GM12878 (cell line): ENCODE measurements around the gene CTCFL. TPM values are rescaled to one million over a fixed set of nuclear protein-coding genes. Genes with fewer than 3 reads are reported as not detected.

Experiments
- ATAC-seq: fragments of 200-7000 bp; cut with Tn5 transposase; 3 replicates; pipeline ENCODE4 v1.9.1; 2020; ENCODE audit warnings: mild to moderate bottlenecking, moderate library complexity
- BruUV-seq: library from RNA; stranded (reverse); fragments of 400-500 nt; replicated peaks from 2 replicates; lab custom pipeline; 2021; lab: Mats Ljungman, UMichigan
- CTCF ChIA-PET: fragments of 300-600 bp; sonication (Branson Sonifier 250); formaldehyde crosslinking; extraction: SDS; loops from one replicate; lab custom pipeline; 2021; ENCODE audit warnings: inconsistent platforms; lab: Yijun Ruan, JAX
- POLR2A ChIA-PET: fragments of 350-600 bp; formaldehyde crosslinking; extraction: SDS; loops from one replicate; lab custom pipeline; 2021; ENCODE audit warnings: inconsistent platforms; lab: Charles Lee
- RAD21 ChIA-PET: fragments of 300-600 bp; sonication (Branson Sonifier 250); formaldehyde crosslinking; loops from one replicate; lab custom pipeline; 2023; ENCODE audit warnings: antibody characterized with exemption; ENCODE audit not compliant: unreplicated experiment; lab: Charles Lee
- SMC1A ChIA-PET: fragments of 300-600 bp; sonication (Branson Sonifier 250); formaldehyde crosslinking; loops from one replicate; lab custom pipeline; 2023; ENCODE audit not compliant: unreplicated experiment, uncharacterized antibody; lab: Charles Lee
- DNase-seq: peaks from one replicate; pipeline ENCODE4 v3.0.0-alpha.2; 2011; ENCODE audit warnings: low read depth, low spot score
- FAIRE-seq: peaks from 3 replicates; lab custom pipeline; 2011; peaks lifted over from hg19 to GRCh38; lab: Jason Lieb, UNC
- H2AFZ ChIP-seq: 2 replicates; pipeline ENCODE4 v1.6.0; 2011; ENCODE audit warnings: low read depth, low read length, control low read depth; ENCODE audit not compliant: control insufficient read depth
- H3K27ac ChIP-seq: 2 replicates; pipeline ENCODE4 v1.5.1; 2011; ENCODE audit warnings: control low read depth; ENCODE audit not compliant: control insufficient read depth, insufficient read depth
- H3K27me3 ChIP-seq, 2 experiments: replicated peaks in 1 of 2; 2 replicates each; pipeline versions ENCODE4 v1.6.0 to v1.6.1; 2011; ENCODE audit warnings: low read length in 1 of 2; ENCODE audit not compliant: control insufficient read depth in 2 of 2, insufficient read depth in 2 of 2
- H3K36me3 ChIP-seq, 2 experiments: 2 replicates each; pipeline ENCODE4 v1.5.1; 2011; ENCODE audit warnings: low read length in 1 of 2; ENCODE audit not compliant: control insufficient read depth in 2 of 2, insufficient read depth in 2 of 2
- H3K4me1 ChIP-seq: 2 replicates; pipeline ENCODE4 v1.6.1; 2011; ENCODE audit warnings: mild to moderate bottlenecking, low read length, moderate library complexity, mixed read lengths; ENCODE audit not compliant: control insufficient read depth, insufficient read depth
- H3K4me2 ChIP-seq: 2 replicates; pipeline ENCODE4 v1.6.0; 2011; ENCODE audit warnings: control low read depth; ENCODE audit not compliant: control insufficient read depth, insufficient read depth
- H3K4me3 ChIP-seq: fragments of 200-600 bp; sonication (generic); 2 replicates; pipeline ENCODE4 v1.5.1; 2016
- H3K79me2 ChIP-seq: 2 replicates; pipeline ENCODE4 v1.6.0; 2011; ENCODE audit warnings: low read length; ENCODE audit not compliant: control insufficient read depth, insufficient read depth
- H3K9ac ChIP-seq: 2 replicates; pipeline ENCODE4 v1.8.0; 2011; ENCODE audit warnings: low read length, control low read depth, mixed read lengths; ENCODE audit not compliant: control insufficient read depth, insufficient read depth
- H3K9me3 ChIP-seq: replicated peaks from 3 replicates; pipeline ENCODE4 v1.5.1; 2011; ENCODE audit warnings: mild to moderate bottlenecking, low read length; ENCODE audit not compliant: control insufficient read depth, insufficient read depth
- H4K20me1 ChIP-seq: 2 replicates; pipeline ENCODE4 v1.6.0; 2011; ENCODE audit not compliant: control insufficient read depth, insufficient read depth
- ATF2 ChIP-seq: IDR thresholded peaks from 2 replicates; pipeline ENCODE4 v1.6.1; 2012; ENCODE audit warnings: low read length, inconsistent platforms
- ATF7 ChIP-seq: fragments of 450-650 bp; IDR thresholded peaks from 2 replicates; pipeline ENCODE4 v1.6.1; 2016; ENCODE audit warnings: low read depth, mild to moderate bottlenecking
- BHLHE40 ChIP-seq, 2 experiments: fragments of 450-650 bp in 1 of 2; IDR thresholded peaks; 2 replicates each; pipeline ENCODE4 v1.6.1; 2011 to 2017; ENCODE audit warnings: low read depth in 2 of 2, borderline replicate concordance in 1 of 2, improper control_type of control experiment in 1 of 2, low read length in 1 of 2, mild to moderate bottlenecking in 1 of 2
- CBFB ChIP-seq: IDR thresholded peaks from 2 replicates; pipeline ENCODE4 v1.6.1; 2016; ENCODE audit warnings: antibody characterized with exemption, low read depth
- CBX5 ChIP-seq: sonication (generic); IDR thresholded peaks from 2 replicates; pipeline ENCODE4 v1.6.1; 2016; ENCODE audit warnings: low read depth, moderate library complexity, mild to moderate bottlenecking, inconsistent platforms
- EP300 ChIP-seq, 2 experiments: fragments of 150-350 bp in 1 of 2; IDR thresholded peaks; 2 replicates each; pipeline ENCODE4 v1.6.1; 2011 to 2012; ENCODE audit warnings: low read depth in 2 of 2, low read length in 2 of 2, borderline replicate concordance in 1 of 2, improper control_type of control experiment in 1 of 2, inconsistent platforms in 1 of 2; ENCODE audit not compliant: control insufficient read depth in 1 of 2
- FOXM1 ChIP-seq: IDR thresholded peaks from 2 replicates; pipeline ENCODE4 v1.6.1; 2012; ENCODE audit warnings: low read depth, mild to moderate bottlenecking, inconsistent platforms, low read length, moderate library complexity
- HCFC1 ChIP-seq: fragments of 150-350 bp; IDR thresholded peaks from 2 replicates; pipeline ENCODE4 v1.6.1; 2014; ENCODE audit warnings: low read length
- MEF2B ChIP-seq: fragments of 450-650 bp; IDR thresholded peaks from 2 replicates; pipeline ENCODE4 v1.6.1; 2018; ENCODE audit warnings: mild to moderate bottlenecking, moderate library complexity; ENCODE audit not compliant: partially characterized antibody, poor library complexity, severe bottlenecking
- MTA3 ChIP-seq: IDR thresholded peaks from 2 replicates; pipeline ENCODE4 v1.6.1; 2012; ENCODE audit warnings: low read length, inconsistent platforms, borderline replicate concordance
- MYB ChIP-seq: fragments of 150-350 bp; IDR thresholded peaks from 2 replicates; pipeline ENCODE4 v1.6.1; 2014; ENCODE audit warnings: mild to moderate bottlenecking, low read depth, low read length, borderline replicate concordance
- NFIC ChIP-seq: IDR thresholded peaks from 2 replicates; pipeline ENCODE4 v1.6.1; 2012; ENCODE audit warnings: low read depth, mild to moderate bottlenecking, inconsistent platforms, low read length, moderate library complexity
- NFXL1 ChIP-seq: fragments of 450-650 bp; IDR thresholded peaks from 2 replicates; pipeline ENCODE4 v1.6.1; 2017; ENCODE audit warnings: antibody characterized with exemption, mild to moderate bottlenecking, borderline replicate concordance
- NR2C1 ChIP-seq: fragments of 450-650 bp; IDR thresholded peaks from 2 replicates; pipeline ENCODE4 v1.6.1; 2017; ENCODE audit warnings: antibody characterized with exemption, mild to moderate bottlenecking, moderate library complexity
- PKNOX1 ChIP-seq: fragments of 450-650 bp; IDR thresholded peaks from 2 replicates; pipeline ENCODE4 v1.6.1; 2016; ENCODE audit warnings: mild to moderate bottlenecking
- PML ChIP-seq: IDR thresholded peaks from 2 replicates; pipeline ENCODE4 v1.6.1; 2012; ENCODE audit warnings: low read length, inconsistent platforms
- POLR2A ChIP-seq: IDR thresholded peaks from 2 replicates; pipeline ENCODE4 v1.6.1; 2011; ENCODE audit warnings: low read depth, mild to moderate bottlenecking, low read length
- POLR2AphosphoS5 ChIP-seq: IDR thresholded peaks from 2 replicates; pipeline ENCODE4 v1.6.1; 2011; ENCODE audit warnings: mild to moderate bottlenecking, low read length, inconsistent platforms
- RAD51 ChIP-seq: fragments of 450-650 bp; IDR thresholded peaks from 2 replicates; pipeline ENCODE4 v1.6.1; 2016; ENCODE audit warnings: moderate library complexity, mild to moderate bottlenecking, inconsistent platforms
- RUNX3 ChIP-seq: IDR thresholded peaks from 2 replicates; pipeline ENCODE4 v1.6.1; 2012; ENCODE audit warnings: low read length, inconsistent platforms
- SP1 ChIP-seq: IDR thresholded peaks from one replicate; pipeline ENCODE4 v1.6.1; 2011; ENCODE audit warnings: low read depth, low read length
- TCF3 ChIP-seq: IDR thresholded peaks from 2 replicates; pipeline ENCODE4 v1.6.1; 2012; ENCODE audit warnings: low read depth, mild to moderate bottlenecking, low read length, borderline replicate concordance; ENCODE audit not compliant: insufficient read depth
- ZNF217 ChIP-seq: fragments of 450-650 bp; IDR thresholded peaks from 2 replicates; pipeline ENCODE4 v1.6.1; 2017; ENCODE audit warnings: antibody characterized with exemption, mild to moderate bottlenecking
- ZNF274 ChIP-seq: IDR thresholded peaks from one replicate; pipeline ENCODE4 v1.8.0; 2011; ENCODE audit not compliant: insufficient read length, insufficient read depth
- WGBS: methylation state at CpG from one replicate; pipeline ENCODE4 v1.1.6; 2016; ENCODE audit warnings: low lambda C conversion rate; ENCODE audit not compliant: insufficient replicate concordance, insufficient coverage; ENCODE audit errors: missing lambda C conversion rate; 5-methylcytosine and 5-hydroxymethylcytosine counted together
- in situ Hi-C: fragments of 300-500 bp; cut with MboI; formaldehyde crosslinking; loops from 9 replicates; pipeline ENCODE4 v1.14.3; 2018; ENCODE audit warnings: mixed read lengths
- intact Hi-C: fragments of 100-400 bp; cut with micrococcal nuclease; formaldehyde crosslinking; loops from one replicate; pipeline ENCODE4 v1.14.2; 2022; ENCODE audit not compliant: unreplicated experiment
- polyA plus RNA-seq, 11 experiments: library from polyadenylated mRNA; depleted of rRNA in 4 of 11; unstranded in 6 of 11; stranded (reverse) in 5 of 11; fragments of >200 nt; fragmentation: Nextera tagmentation in 4 of 11; fragmentation: Illumina TruSeq in 1 of 11; extraction: Ambion mirVana in 4 of 11; extraction: Trizol in 1 of 11; gene quantifications; 1 replicate in 1 of 11; 2 replicates in 10 of 11; pipeline versions ENCODE4 v1.2.1 to v1.2.3, GENCODE V29; 2011 to 2016; ENCODE audit warnings: inconsistent platforms in 2 of 11, missing spikeins in 2 of 11, low read depth in 1 of 11
- total RNA-seq, 4 experiments: library from RNA; depleted of rRNA in 3 of 4; stranded (reverse); fragments of >200 nt in 3 of 4; fragmentation: Illumina TruSeq in 1 of 4; extraction: Trizol in 1 of 4; gene quantifications; 2 replicates each; pipeline versions ENCODE4 v1.2.1 to v1.2.3, GENCODE V29; 2013 to 2021

CTCFL gene
- total and polyA plus RNA-seq, 10 of the 15 experiments (the other 5 are each of a cell fraction or from before 2014, with no cell fraction given): 0.06 to 0.20 (median 0.11) TPM; not detected in 4

GRCh38 chr20:57476084-57476526 is 48.8 kb downstream of the CTCFL start:
- peaks cover 1% of the 10 kb centered on the region; the same call in 1 of the 3 replicates for H3K9me3 ChIP-seq
- ChIA-PET POLR2A (interaction anchor here (1.0 to 4.0 kb wide), 3 partner anchors 75 to 84 kb away, joined by 3 to 20 read pairs (median 4); no protein-coding TSS in a partner anchor), RAD21 (interaction anchor here (0.9 to 2.7 kb wide), 2 partner anchors 9 to 17 kb away, joined by 3 to 9 read pairs; no protein-coding TSS in a partner anchor), CTCF (interaction anchor here (1.2 to 4.8 kb wide), 4 partner anchors 9 to 87 kb away, joined by 3 to 28 read pairs (median 6); no protein-coding TSS in a partner anchor), SMC1A (interaction anchor here (1.0 to 4.7 kb wide), 7 partner anchors 8 to 84 kb away, joined by 3 to 22 read pairs (median 4); no protein-coding TSS in a partner anchor)
- H3K36me3 ChIP-seq: no peaks in the 10 kb centered on the region
- peak overlapping the region; percentile 54 for H3K27ac ChIP-seq
- peak overlapping the region; percentile 5; the same call in 1 of the 2 replicates for H2AFZ ChIP-seq
- H4K20me1 ChIP-seq: no peaks in the 10 kb centered on the region
- H3K79me2 ChIP-seq: no peaks in the 10 kb centered on the region
- peak; percentile 58 for ATAC-seq
- BruUV-seq: no TSS peak
- intact Hi-C loops (no loop called here), in situ Hi-C loops (loop anchor here (10.0 kb wide), 1 partner anchor 979 kb away; no protein-coding TSS in a partner anchor)
- H3K9ac ChIP-seq: peak overlapping the region; percentile 11; the same call in 1 of the 2 replicates
- WGBS: 1% methylated on average over 6 of the region's 6 CpGs
- peak; percentile 67 for DNase-seq
- H3K4me3 ChIP-seq: no peak overlapping the region; the same call in 1 of the 2 replicates
- H3K4me1 ChIP-seq: peaks cover 57% of the 10 kb centered on the region
- H3K4me2 ChIP-seq: peak overlapping the region; percentile 52
- FAIRE-seq: peak; percentile 31
- H3K27me3 ChIP-seq: no peaks in the 10 kb centered on the region
- peak; percentile 17 to 43; a peak in 2 of 4 replicates for TF ChIP-seq EP300 (IDR thresholded peaks at IDR 0.05; ENCODE audit: borderline replicate concordance in 1 of 2, control insufficient read depth in 1 of 2, low read depth in 2 of 2, low read length in 2 of 2)
- TF ChIP-seq CBX5: peak; percentile 68; the same call in 1 of the 2 replicates
- no peak for TF ChIP-seq HCFC1
- TF ChIP-seq RAD51: no peak
- 0 out of 2 replicates have a peak, but pooled peaks have one; percentile 37 for TF ChIP-seq POLR2A
- peak; percentile 47 for TF ChIP-seq MEF2B
- peak; percentile 77 for TF ChIP-seq NFIC
- 0 out of 2 replicates have a peak, but pooled peaks have one; percentile 45 for TF ChIP-seq PML
- peak; percentile 85 for TF ChIP-seq RUNX3
- TF ChIP-seq SP1: peak; percentile 12
- peak; percentile 72 for TF ChIP-seq ATF2
- peak; percentile 35 to 37; a peak in 1 of 4 replicates for TF ChIP-seq BHLHE40 (IDR thresholded peaks at IDR 0.05; ENCODE audit: borderline replicate concordance in 1 of 2, low read depth in 2 of 2, low read length in 1 of 2)
- no peak for TF ChIP-seq MYB
- TF ChIP-seq NFXL1: no peak
- no peak for TF ChIP-seq ZNF217
- TF ChIP-seq FOXM1: peak; percentile 80
- TF ChIP-seq ZNF274: no peak
- TF ChIP-seq CBFB: peak; percentile 67; the same call in 1 of the 2 replicates
- TF ChIP-seq POLR2AphosphoS5: peak; percentile 42; the same call in 1 of the 2 replicates
- peak; percentile 41; the same call in 1 of the 2 replicates for TF ChIP-seq PKNOX1
- 0 out of 2 replicates have a peak, but pooled peaks have one; percentile 42 for TF ChIP-seq ATF7
- TF ChIP-seq MTA3: peak; percentile 68; the same call in 1 of the 2 replicates
- TF ChIP-seq NR2C1: no peak
- peak; percentile 40; the same call in 1 of the 2 replicates for TF ChIP-seq TCF3
